Stimulated activated CD8-positive, alpha-beta memory T cell treated with anti-CD3 and anti-CD28 coated beads, Interleukin-4, amount 100 ng/mL, for 4 hours (primary cell): ENCODE measurements around the gene SUN3.
A peak's percentile ranks its signal among the peaks of the same experiment; 100 is the strongest.

ENCODE experiments used
- DNase-seq, 2 donors: peaks; one replicate each; pipeline ENCODE4 v3.0.0-alpha.2; 2020; ENCODE audit warnings: low read depth in 2 of 2, low spot score in 1 of 2

Gene SUN3

GRCh38 chr7:48028938-48029337, at the start of gene SUN3:
Gene SUN3 (minus strand): TSS chr7:48029107. CDS start chr7:48028938, 169 bp downstream.
- DNase-seq: no peak

GRCh38 chr7:48078470-48078869, 49.6 kb upstream of the SUN3 start:
- DNase-seq: no peak

GRCh38 chr7:48077423-48077822, 48.5 kb upstream of the SUN3 start:
- no peak for DNase-seq

GRCh38 chr7:48074204-48074654, 45.3 kb upstream of the SUN3 start:
- DNase-seq: no peak

- no peak for DNase-seq
Measured at GRCh38 chr7:48067475-48067874, 38.6 kb upstream of the SUN3 start.

- DNase-seq: no peak
Measured at GRCh38 chr7:48063985-48064384, 35.1 kb upstream of the SUN3 start.

GRCh38 chr7:48059706-48060105, 30.8 kb upstream of the SUN3 start:
- DNase-seq: no peak

- no peak for DNase-seq
Measured at GRCh38 chr7:48058990-48059389, 30.1 kb upstream of the SUN3 start.

- DNase-seq: no peak
Measured at GRCh38 chr7:48053736-48054135, 24.8 kb upstream of the SUN3 start.

- DNase-seq: no peak
Measured at GRCh38 chr7:48052748-48053147, 23.8 kb upstream of the SUN3 start.

GRCh38 chr7:48049850-48050249, 20.9 kb upstream of the SUN3 start:
- DNase-seq: no peak

GRCh38 chr7:48048113-48048512, 19.2 kb upstream of the SUN3 start:
- no peak for DNase-seq

GRCh38 chr7:48046458-48046857, 17.6 kb upstream of the SUN3 start:
- DNase-seq: peak in 1 of 2 donors; percentile 4

GRCh38 chr7:48045195-48045765, 16.4 kb upstream of the SUN3 start:
- no peak for DNase-seq

- no peak for DNase-seq
Measured at GRCh38 chr7:48042636-48043035, 13.7 kb upstream of the SUN3 start.

GRCh38 chr7:48042216-48042615, 13.3 kb upstream of the SUN3 start:
- no peak for DNase-seq

- no peak for DNase-seq
Measured at GRCh38 chr7:48041653-48041970, 12.7 kb upstream of the SUN3 start.

GRCh38 chr7:48040944-48041652, 12.2 kb upstream of the SUN3 start:
- no peak for DNase-seq

GRCh38 chr7:48038815-48039506, 10.1 kb upstream of the SUN3 start:
- DNase-seq: no peak

GRCh38 chr7:48035967-48036478, 7.1 kb upstream of the SUN3 start:
- DNase-seq: no peak

GRCh38 chr7:48035301-48035966, 6.5 kb upstream of the SUN3 start, which contains the start of gene C7orf57:
Gene C7orf57 (plus strand): TSS chr7:48035543. CDS start chr7:48036309, 766 bp downstream.
- peak; percentile 49 to 78 for DNase-seq

- DNase-seq: no peak
Measured at GRCh38 chr7:48033922-48034321, 5.0 kb upstream of the SUN3 start.
